ENCODE measurements around the gene ZNF79. TPM values are rescaled to one million over a fixed set of nuclear protein-coding genes. Genes with fewer than 3 reads are reported as not detected.
"Not testable (repeated sequence)": the region's sequence is repeated elsewhere in the genome, so short reads cannot be mapped to it uniquely, and the experiment has no call there.

ZNF79 gene
- total and polyA plus RNA-seq, 7 donors = 2.7 to 10.7 (median 6.0) TPM

- ATAC-seq = peak; percentile 63 to 90 (median 75)
- peak in 1 of 2 donors; percentile 61 for DNase-seq
- 33 to 37% (median 33%) methylated on average over 7 of the region's 7 CpGs for WGBS, 3 donors
- intact Hi-C loops (cut with DNase I) = no loop called here
- H3K27me3 ChIP-seq (ENCODE audit: insufficient read depth in 3 of 3, low read length in 2 of 3) = no peaks in the 10 kb centered on the region
- no peaks in the 10 kb centered on the region for H3K4me1 ChIP-seq
- H3K27ac ChIP-seq = peak overlapping the region; percentile 46
- H3K36me3 ChIP-seq (ENCODE audit: insufficient read depth in 1 of 2, low read depth in 1 of 2) = peaks cover 10 to 97% of the 10 kb centered on the region in 2 donors
- H3K9me3 ChIP-seq = no peaks in the 10 kb centered on the region
- H3K4me3 ChIP-seq = no peak overlapping the region
- no peak for TF ChIP-seq CTCF (IDR thresholded peaks at IDR 0.05)
These were observed 39.7 kb downstream of the ZNF79 start for GRCh38 chr9:127463911-127464310.

GRCh38 chr9:127466407-127466917 is 42.3 kb downstream of the ZNF79 start:
- H3K9me3 ChIP-seq; H3K27me3 ChIP-seq (ENCODE audit: insufficient read depth in 3 of 3, low read length in 2 of 3); H3K27ac ChIP-seq; H3K4me1 ChIP-seq; ATAC-seq; intact Hi-C loops (cut with DNase I); H3K4me3 ChIP-seq: not testable (repeated sequence)
- peaks cover 7 to 95% of the 10 kb centered on the region in 2 donors for H3K36me3 ChIP-seq (ENCODE audit: insufficient read depth in 1 of 2, low read depth in 1 of 2)
- peak in 1 of 2 donors; percentile 19 for DNase-seq
- WGBS, 3 donors = 96 to 99% (median 97%) methylated on average over 5 of the region's 5 CpGs

GRCh38 chr9:127467621-127468020 is 43.4 kb downstream of the ZNF79 start:
- WGBS, 3 donors = 95 to 97% (median 97%) methylated on average over 14 of the region's 14 CpGs

GRCh38 chr9:127470662-127471061 is 46.5 kb downstream of the ZNF79 start:
- Histone ChIP-seq H3K9me3 (no peaks in the 10 kb centered on the region), H3K27me3 (ENCODE audit: insufficient read depth in 3 of 3, low read length in 2 of 3) (no peaks in the 10 kb centered on the region), H3K27ac (no peak overlapping the region), H3K4me1 (no peaks in the 10 kb centered on the region), H3K36me3 (ENCODE audit: insufficient read depth in 1 of 2, low read depth in 1 of 2) (peaks cover 3 to 88% of the 10 kb centered on the region in 2 donors), H3K4me3 (no peak overlapping the region)
- DNase-seq (no peak), ATAC-seq (no peak)
- intact Hi-C loops (cut with DNase I) = no loop called here
- WGBS, 3 donors = 90 to 95% (median 90%) methylated on average over 3 of the region's 3 CpGs
- TF ChIP-seq CTCF (IDR thresholded peaks at IDR 0.05) = no peak

More at GRCh38 chr9:127467621-127468020, 43.4 kb downstream of the ZNF79 start:
- no peak for ATAC-seq
- no peak for TF ChIP-seq CTCF (IDR thresholded peaks at IDR 0.05)
- intact Hi-C loops (cut with DNase I) = no loop called here
- no peaks in the 10 kb centered on the region for H3K9me3 ChIP-seq
- H3K36me3 ChIP-seq (ENCODE audit: insufficient read depth in 1 of 2, low read depth in 1 of 2) = peaks cover 7 to 89% of the 10 kb centered on the region in 2 donors
- no peak overlapping the region for H3K4me3 ChIP-seq
- H3K4me1 ChIP-seq = no peaks in the 10 kb centered on the region
- H3K27me3 ChIP-seq (ENCODE audit: insufficient read depth in 3 of 3, low read length in 2 of 3) = no peaks in the 10 kb centered on the region
- no peak overlapping the region for H3K27ac ChIP-seq
- peak in 1 of 2 donors; percentile 37 for DNase-seq

GRCh38 chr9:127473501-127473900 is 49.3 kb downstream of the ZNF79 start:
- no peaks in the 10 kb centered on the region for H3K27me3 ChIP-seq (ENCODE audit: insufficient read depth in 3 of 3, low read length in 2 of 3)
- intact Hi-C loops (cut with DNase I) = no loop called here
- 66 to 91% (median 71%) methylated on average over 10 of the region's 10 CpGs for WGBS, 3 donors
- no peak for TF ChIP-seq CTCF (IDR thresholded peaks at IDR 0.05)
- H3K27ac ChIP-seq = no peak overlapping the region
- ATAC-seq (peak in 1 of 4 donors; percentile 30), DNase-seq (peak in 1 of 2 donors; percentile 17)
- H3K36me3 ChIP-seq (ENCODE audit: insufficient read depth in 1 of 2, low read depth in 1 of 2) = peaks cover 2 to 86% of the 10 kb centered on the region in 2 donors
- H3K4me3 ChIP-seq = no peak overlapping the region
- no peaks in the 10 kb centered on the region for H3K9me3 ChIP-seq
- H3K4me1 ChIP-seq = no peaks in the 10 kb centered on the region

Data from psoas muscle (tissue), 8 donors.